ENCODE measurements around the gene CDKL2.
A peak's percentile ranks its signal among the peaks of the same experiment; 100 is the strongest.

CDKL2 gene

GRCh38 chr4:75659512-75660031 lies 29.2 kb upstream of the CDKL2 start:
- TF ChIP-seq ZNF274 (IDR thresholded peaks at IDR 0.05; ENCODE audit: low read depth, low read length) = no peak

DNA sequence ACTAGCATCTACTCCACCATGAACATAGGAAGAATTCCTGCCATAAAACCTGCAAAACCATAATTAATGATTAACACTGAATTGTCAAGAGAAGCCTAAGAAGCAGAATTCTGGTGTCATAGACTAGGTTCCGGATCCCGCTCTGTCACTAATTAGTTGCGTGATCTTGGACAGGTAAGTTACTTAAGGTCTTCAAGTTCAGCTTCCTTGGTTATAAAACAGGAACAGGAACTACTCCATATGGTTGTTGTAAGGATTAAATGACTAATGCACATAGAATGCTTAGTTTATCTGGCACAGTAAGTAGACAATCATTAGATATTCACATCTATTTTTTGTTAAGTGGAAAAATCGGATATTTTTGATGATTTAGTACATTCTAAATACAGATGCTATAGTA lies 28.5 kb upstream of the CDKL2 start:
- TF ChIP-seq ZNF274 (IDR thresholded peaks at IDR 0.05; ENCODE audit: low read depth, low read length) = no peak
- H3K4me3 ChIP-seq (ENCODE audit: low read length) = no peak overlapping the region

More at GRCh38 chr4:75659512-75660031, 29.2 kb upstream of the CDKL2 start:
- H3K4me3 ChIP-seq (ENCODE audit: low read length) = no peak overlapping the region

GRCh38 chr4:75655562-75655961 lies 25.2 kb upstream of the CDKL2 start:
- TF ChIP-seq ZNF274 (IDR thresholded peaks at IDR 0.05; ENCODE audit: low read depth, low read length) = no peak
- H3K4me3 ChIP-seq (ENCODE audit: low read length) = no peak overlapping the region

GRCh38 chr4:75654905-75655304 lies 24.6 kb upstream of the CDKL2 start:
- TF ChIP-seq ZNF274 (IDR thresholded peaks at IDR 0.05; ENCODE audit: low read depth, low read length) = no peak
- no peak overlapping the region for H3K4me3 ChIP-seq (ENCODE audit: low read length)

DNA sequence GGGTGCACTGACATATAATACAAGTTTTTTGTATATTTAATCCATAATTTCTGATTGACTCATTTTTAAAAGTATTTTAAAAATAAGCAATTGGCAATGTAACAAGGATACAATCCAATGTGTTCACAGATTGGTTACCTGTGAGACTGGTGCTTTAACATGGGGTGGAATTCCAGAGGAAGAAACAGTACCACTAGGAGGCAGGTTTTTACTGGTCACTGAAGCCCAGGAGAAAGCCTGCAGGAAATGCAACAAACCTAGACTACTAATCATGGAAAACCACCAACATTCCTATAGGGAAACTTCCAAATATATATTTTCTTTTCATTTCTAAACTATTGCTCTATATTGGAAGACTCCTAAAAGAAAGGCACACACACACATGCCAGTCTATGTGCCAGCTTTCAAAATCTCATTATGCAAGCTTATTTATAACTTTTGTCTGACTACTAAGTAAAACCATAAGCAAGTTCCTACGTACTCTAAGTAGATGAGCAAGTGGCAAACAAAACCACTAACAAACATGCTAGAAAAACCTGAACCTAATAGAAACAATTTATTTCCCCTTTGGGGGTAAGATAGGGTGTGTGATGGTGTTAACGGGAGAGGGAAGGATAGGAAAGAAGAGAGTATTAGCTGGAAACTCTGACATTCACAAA lies 23.6 kb upstream of the CDKL2 start:
- TF ChIP-seq ZNF274 (IDR thresholded peaks at IDR 0.05; ENCODE audit: low read depth, low read length) = no peak
- no peak overlapping the region for H3K4me3 ChIP-seq (ENCODE audit: low read length)

GRCh38 chr4:75644095-75644494 lies 13.8 kb upstream of the CDKL2 start:
- no peak for TF ChIP-seq ZNF274 (IDR thresholded peaks at IDR 0.05; ENCODE audit: low read depth, low read length)
- no peak overlapping the region for H3K4me3 ChIP-seq (ENCODE audit: low read length)

DNA sequence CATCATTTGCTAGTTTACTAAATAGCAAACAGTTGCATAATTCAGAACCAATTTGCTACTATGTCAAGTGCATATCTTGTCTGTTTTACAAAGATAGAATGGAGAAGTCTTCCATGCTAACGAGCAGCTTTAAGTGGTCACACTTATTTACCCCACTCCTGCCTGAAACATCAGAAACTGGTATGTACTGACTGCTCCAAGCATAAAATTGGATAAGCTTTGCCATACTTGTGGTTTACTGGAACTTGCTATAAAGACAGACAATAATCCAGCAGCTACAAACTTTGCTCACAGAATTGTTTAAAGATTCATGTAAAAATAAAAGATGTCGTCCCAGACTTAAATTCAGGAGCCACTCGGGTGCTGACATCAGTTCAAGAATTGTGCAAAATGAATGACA lies 13.3 kb upstream of the CDKL2 start:
- TF ChIP-seq ZNF274 (IDR thresholded peaks at IDR 0.05; ENCODE audit: low read depth, low read length) = no peak
- H3K4me3 ChIP-seq (ENCODE audit: low read length) = no peak overlapping the region

- no peak overlapping the region for H3K4me3 ChIP-seq (ENCODE audit: low read length)
- no peak for TF ChIP-seq ZNF274 (IDR thresholded peaks at IDR 0.05; ENCODE audit: low read depth, low read length)
Observed at GRCh38 chr4:75639124-75639695, 8.9 kb upstream of the CDKL2 start.

GRCh38 chr4:75637827-75638226 lies 7.5 kb upstream of the CDKL2 start:
- no peak for TF ChIP-seq ZNF274 (IDR thresholded peaks at IDR 0.05; ENCODE audit: low read depth, low read length)
- H3K4me3 ChIP-seq (ENCODE audit: low read length) = no peak overlapping the region

GRCh38 chr4:75637176-75637575 lies 6.8 kb upstream of the CDKL2 start:
- no peak for TF ChIP-seq ZNF274 (IDR thresholded peaks at IDR 0.05; ENCODE audit: low read depth, low read length)

GRCh38 chr4:75634951-75635350 lies 4.6 kb upstream of the CDKL2 start:
- no peak overlapping the region for H3K4me3 ChIP-seq (ENCODE audit: low read length)
- TF ChIP-seq ZNF274 (IDR thresholded peaks at IDR 0.05; ENCODE audit: low read depth, low read length) = no peak

More at GRCh38 chr4:75637176-75637575, 6.8 kb upstream of the CDKL2 start:
- no peak overlapping the region for H3K4me3 ChIP-seq (ENCODE audit: low read length)

GRCh38 chr4:75634281-75634680 lies 4.0 kb upstream of the CDKL2 start:
- no peak overlapping the region for H3K4me3 ChIP-seq (ENCODE audit: low read length)
- no peak for TF ChIP-seq ZNF274 (IDR thresholded peaks at IDR 0.05; ENCODE audit: low read depth, low read length)

- TF ChIP-seq ZNF274 (IDR thresholded peaks at IDR 0.05; ENCODE audit: low read depth, low read length) = no peak
- no peak overlapping the region for H3K4me3 ChIP-seq (ENCODE audit: low read length)
Observed at GRCh38 chr4:75633846-75634245, 3.5 kb upstream of the CDKL2 start.

GRCh38 chr4:75630937-75631329 lies 605 bp upstream of the CDKL2 start:
- H3K4me3 ChIP-seq (ENCODE audit: low read length) = peak overlapping the region; percentile 70; the same call in 1 of the 2 replicates

GRCh38 chr4:75629239-75629638 lies 1.1 kb downstream of the CDKL2 start:
- peak overlapping the region; percentile 70; the same call in 1 of the 2 replicates for H3K4me3 ChIP-seq (ENCODE audit: low read length)
- TF ChIP-seq ZNF274 (IDR thresholded peaks at IDR 0.05; ENCODE audit: low read depth, low read length) = no peak

More at GRCh38 chr4:75630937-75631329, 605 bp upstream of the CDKL2 start:
- no peak for TF ChIP-seq ZNF274 (IDR thresholded peaks at IDR 0.05; ENCODE audit: low read depth, low read length)
